Upper lobe of left lung (tissue), 4 donors: Measurements from ENCODE around the gene BCAS1.

ENCODE experiments used
- POLR2A ChIP-seq, 4 donors: fragments of 450-650 bp; IDR thresholded peaks; one replicate each; pipeline ENCODE4 v1.5.1; 2016 to 2017; ENCODE audit warnings: antibody characterized with exemption in 4 of 4, mild to moderate bottlenecking in 2 of 4
- TF ChIP-seq, protein P1 (sequence below), 6 experiments: fragments of 450-650 bp in 4 of 6; fragments of 200-600 bp in 2 of 6; sonication (generic) in 2 of 6; IDR thresholded peaks; one replicate each; pipeline ENCODE4 v1.5.1; 2016 to 2019; ENCODE audit warnings: antibody characterized with exemption in 6 of 6

DNA sequence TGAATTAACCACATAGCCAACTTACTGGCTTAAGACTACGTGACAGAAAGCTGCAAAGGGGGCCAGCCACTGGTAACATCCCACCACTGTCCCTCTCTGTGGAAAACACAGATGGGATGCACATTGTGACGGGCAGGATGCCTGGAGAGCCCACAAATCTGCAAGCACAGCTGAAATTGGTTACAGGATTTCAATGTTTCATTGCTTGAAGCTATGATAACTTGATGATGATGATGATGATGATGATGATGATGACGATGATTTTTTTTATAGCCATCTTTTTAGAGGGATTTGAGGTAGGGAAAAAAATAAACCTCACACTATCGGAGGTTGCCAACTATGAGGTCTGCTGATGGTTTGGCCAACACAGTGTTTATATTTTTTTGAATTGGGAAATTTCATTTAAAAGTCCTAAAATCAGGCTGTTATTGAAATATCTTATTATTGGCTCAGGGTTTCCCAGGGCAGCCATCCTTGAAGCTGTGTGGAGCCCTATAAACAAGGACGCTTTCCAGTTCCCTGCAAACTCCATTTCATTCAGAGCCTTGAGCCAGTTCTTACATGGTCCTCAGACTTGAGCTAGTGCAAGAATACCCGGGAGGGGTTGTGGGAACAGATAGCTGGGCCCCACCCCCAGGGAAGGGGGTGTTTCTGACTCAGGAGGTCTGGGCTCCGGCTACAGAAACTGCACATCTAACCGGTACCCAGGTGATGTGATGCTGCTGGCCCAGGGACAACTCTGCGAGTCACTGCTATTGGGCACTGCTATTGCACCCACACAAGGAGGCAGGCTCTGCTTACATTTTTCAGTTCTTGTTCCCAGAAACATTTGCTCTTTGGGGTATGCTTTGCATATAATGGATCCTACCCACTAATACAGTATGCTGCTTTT lies 27.1 kb downstream of the BCAS1 start:
- TF ChIP-seq, protein P1, sequence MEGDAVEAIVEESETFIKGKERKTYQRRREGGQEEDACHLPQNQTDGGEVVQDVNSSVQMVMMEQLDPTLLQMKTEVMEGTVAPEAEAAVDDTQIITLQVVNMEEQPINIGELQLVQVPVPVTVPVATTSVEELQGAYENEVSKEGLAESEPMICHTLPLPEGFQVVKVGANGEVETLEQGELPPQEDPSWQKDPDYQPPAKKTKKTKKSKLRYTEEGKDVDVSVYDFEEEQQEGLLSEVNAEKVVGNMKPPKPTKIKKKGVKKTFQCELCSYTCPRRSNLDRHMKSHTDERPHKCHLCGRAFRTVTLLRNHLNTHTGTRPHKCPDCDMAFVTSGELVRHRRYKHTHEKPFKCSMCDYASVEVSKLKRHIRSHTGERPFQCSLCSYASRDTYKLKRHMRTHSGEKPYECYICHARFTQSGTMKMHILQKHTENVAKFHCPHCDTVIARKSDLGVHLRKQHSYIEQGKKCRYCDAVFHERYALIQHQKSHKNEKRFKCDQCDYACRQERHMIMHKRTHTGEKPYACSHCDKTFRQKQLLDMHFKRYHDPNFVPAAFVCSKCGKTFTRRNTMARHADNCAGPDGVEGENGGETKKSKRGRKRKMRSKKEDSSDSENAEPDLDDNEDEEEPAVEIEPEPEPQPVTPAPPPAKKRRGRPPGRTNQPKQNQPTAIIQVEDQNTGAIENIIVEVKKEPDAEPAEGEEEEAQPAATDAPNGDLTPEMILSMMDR (IDR thresholded peaks at IDR 0.05): no peak
- no peak for TF ChIP-seq POLR2A (IDR thresholded peaks at IDR 0.05)
